HG03342 (cell line): ENCODE results near the gene PCDHGB4.
"Not testable (repeated sequence)": the region's sequence is repeated elsewhere in the genome, so short reads cannot be mapped to it uniquely, and the experiment has no call there.

Source experiments
- ATAC-seq: cut with Tn5 transposase; IDR thresholded peaks from one replicate; pipeline ENCODE4 v1.9.1; 2021; ENCODE audit warnings: mild to moderate bottlenecking, moderate library complexity; ENCODE audit not compliant: unreplicated experiment

PCDHGB4 gene

DNA sequence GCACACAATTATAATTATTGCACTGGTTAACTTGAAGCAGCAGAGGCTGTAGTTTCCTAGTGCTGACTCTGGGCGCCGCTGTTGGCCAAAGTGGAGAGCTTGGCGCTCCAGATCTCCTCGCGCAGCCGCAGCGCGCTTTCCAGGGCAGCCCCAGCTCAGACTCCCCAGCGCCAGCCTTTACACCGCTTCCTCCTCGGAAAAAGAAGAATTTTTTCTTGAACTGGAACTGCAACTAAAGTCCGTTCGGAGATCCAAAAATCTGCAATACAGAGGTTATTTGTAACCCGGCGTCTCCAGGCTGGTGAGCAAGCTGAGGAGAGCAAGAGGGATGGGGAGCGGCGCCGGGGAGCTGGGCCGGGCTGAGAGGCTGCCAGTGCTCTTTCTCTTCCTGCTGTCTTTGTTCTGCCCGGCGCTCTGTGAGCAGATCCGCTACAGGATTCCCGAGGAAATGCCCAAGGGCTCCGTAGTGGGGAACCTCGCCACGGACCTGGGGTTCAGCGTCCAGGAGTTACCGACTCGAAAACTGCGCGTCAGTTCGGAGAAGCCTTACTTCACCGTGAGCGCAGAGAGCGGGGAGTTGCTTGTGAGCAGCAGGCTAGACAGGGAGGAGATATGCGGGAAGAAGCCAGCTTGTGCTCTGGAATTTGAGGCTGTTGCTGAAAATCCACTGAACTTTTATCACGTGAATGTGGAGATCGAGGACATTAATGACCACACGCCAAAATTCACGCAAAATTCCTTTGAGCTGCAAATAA, at the start of gene PCDHGB4:
Gene PCDHGB4 (plus strand): TSS at position 142 of the 755 bp plus-strand sequence. CDS start 187 bp downstream, at position 329.
- peak; percentile 74 for ATAC-seq

DNA sequence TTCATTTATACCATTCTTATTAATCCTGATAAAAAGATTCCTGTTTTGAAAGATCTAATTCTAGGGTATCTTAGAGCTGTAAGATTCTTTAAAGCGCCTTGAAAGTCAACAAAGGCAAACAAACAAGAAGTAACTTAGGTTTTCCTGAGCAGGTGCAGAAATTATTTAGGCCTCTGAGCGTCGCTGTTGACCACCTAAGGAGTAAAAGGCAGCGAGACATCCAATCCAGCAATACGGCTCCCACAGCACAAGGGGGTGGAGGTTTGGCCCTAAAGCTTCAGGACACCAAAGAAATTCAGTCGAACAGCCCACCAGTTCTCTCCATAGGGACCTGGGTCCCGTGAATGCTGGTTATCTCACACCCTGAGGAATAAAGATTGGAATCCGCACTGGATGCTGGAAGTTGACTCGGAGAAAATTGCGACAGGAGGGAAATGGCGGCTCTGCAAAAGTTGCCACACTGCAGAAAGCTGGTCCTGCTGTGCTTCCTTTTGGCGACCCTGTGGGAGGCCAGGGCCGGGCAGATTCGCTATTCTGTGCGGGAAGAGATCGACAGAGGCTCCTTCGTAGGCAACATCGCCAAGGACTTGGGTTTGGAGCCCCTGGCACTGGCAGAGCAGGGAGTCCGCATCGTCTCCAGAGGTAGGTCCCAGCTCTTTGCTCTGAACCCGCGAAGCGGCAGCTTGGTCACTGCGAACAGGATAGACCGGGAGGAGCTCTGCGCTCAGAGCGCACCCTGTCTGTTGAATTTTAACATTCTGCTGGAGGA, 48.8 kb upstream of the PCDHGB4 start, which contains the start of gene PCDHGA2:
Gene PCDHGA2 (plus strand): TSS at position 223 of the 769 bp plus-strand sequence.
- no peak for ATAC-seq

DNA sequence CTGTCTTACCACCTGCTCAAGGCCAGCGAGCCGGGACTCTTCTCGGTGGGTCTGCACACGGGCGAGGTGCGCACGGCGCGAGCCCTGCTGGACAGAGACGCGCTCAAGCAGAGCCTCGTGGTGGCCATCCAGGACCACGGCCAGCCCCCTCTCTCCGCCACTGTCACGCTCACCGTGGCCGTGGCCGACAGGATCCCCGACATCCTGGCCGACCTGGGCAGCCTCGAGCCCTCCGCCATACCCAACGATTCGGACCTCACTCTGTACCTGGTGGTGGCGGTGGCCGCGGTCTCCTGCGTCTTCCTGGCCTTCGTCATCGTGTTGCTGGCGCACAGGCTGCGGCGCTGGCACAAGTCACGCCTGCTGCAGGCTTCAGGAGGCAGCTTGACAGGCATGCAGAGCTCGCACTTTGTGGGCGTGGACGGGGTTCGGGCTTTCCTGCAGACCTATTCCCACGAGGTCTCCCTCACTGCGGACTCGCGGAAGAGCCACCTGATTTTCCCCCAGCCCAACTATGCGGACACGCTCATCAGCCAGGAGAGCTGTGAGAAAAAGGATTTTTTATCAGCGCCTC, 46.6 kb upstream of the PCDHGB4 start:
- not testable (repeated sequence) for ATAC-seq

DNA sequence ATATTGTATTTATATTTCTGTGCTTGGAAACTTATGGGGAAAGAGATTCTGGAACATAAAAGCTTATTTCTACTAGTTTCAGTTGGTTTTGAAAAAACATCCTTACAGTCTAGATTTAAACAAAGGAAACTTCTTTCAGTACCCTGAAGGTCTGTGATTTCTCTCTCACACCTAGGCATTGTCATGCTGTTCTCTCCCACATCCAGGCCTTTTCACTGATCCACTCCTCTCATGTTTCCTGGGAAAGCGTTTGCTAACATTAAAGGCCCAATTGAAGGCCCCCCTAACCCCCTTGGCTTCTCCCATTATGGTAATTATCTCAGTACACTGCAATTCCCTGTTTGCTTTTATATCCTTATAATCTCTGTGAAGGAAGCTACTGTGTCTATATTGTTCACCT, 44.7 kb upstream of the PCDHGB4 start:
- no peak for ATAC-seq

DNA sequence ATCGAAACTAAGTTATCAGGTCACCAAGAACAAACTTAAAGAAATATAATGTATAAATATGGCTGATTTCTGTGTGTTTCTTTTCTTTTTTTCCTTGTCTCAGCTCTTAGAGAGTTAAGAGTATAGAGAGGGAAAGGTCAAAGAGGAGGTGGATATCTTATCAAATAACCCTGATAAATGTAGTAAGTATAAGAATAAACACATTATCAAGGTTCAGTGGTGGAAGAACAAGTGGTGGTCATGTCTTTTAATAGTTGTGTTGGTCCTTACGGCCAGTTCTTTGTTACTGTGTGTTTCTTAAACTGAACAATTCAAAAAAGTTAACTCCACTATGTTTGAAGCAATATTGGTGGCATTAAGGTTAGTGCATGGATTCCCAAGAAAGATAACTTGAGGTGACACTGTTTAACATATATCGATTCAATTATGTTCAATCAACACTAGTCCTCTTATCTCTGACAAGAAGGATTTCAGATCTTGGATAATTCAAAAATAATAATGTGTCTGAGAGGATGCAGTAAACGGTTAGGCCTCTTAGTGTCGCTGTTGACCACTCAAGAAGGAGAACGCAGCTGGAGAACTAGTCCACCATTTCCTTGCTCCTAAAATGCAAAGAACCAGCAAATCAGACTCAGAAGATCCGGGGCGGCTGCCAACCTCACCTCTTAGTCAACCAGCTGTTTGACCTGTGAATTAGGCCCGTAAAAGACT, 44.1 kb upstream of the PCDHGB4 start, which contains the start of gene PCDHGA3:
Gene PCDHGA3 (plus strand): TSS at position 588 of the 711 bp plus-strand sequence. CDS start 205 bp downstream, outside the sequence.
- no peak for ATAC-seq

DNA sequence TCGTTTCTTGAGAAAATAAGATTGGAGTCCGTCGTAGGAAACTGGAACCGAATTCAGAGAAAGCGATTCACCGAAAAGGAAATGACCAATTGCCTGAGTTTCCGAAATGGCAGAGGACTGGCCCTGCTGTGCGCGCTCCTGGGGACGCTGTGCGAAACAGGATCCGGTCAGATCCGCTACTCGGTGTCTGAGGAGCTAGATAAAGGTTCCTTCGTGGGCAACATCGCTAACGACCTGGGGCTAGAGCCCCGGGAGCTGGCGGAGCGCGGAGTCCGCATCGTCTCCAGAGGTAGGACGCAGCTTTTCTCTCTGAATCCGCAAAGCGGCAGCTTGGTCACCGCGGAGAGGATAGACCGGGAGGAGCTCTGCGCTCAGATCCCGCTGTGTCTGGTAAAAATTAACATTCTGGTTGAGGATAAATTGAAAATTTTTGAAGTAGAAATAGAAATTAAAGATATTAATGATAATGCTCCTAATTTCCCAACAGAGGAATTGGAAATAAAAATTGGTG, 43.5 kb upstream of the PCDHGB4 start:
- ATAC-seq: no peak

DNA sequence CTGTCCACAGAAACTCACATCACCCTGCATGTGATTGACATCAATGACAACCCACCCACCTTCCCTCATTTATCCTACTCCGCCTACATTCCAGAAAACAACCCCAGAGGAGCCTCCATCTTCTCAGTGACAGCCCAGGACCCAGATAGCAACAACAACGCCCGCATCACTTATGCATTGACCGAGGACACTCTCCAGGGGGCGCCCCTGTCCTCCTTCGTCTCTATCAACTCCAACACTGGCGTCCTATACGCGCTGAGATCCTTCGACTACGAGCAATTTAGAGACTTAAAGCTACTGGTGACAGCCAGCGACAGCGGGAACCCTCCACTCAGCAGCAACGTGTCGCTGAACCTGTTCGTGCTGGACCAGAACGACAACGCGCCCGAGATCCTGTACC, 42.2 kb upstream of the PCDHGB4 start:
- ATAC-seq: no peak

DNA sequence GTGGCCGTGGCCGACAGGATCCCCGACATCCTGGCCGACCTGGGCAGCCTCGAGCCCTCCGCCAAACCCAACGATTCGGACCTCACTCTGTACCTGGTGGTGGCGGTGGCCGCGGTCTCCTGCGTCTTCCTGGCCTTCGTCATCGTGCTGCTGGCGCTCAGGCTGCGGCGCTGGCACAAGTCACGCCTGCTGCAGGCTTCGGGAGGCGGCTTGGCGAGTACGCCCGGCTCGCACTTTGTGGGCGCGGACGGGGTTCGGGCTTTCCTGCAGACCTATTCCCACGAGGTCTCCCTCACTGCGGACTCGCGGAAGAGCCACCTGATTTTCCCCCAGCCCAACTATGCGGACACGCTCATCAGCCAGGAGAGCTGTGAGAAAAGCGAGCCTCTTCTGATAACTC, 41.5 kb upstream of the PCDHGB4 start:
- ATAC-seq: not testable (repeated sequence)

DNA sequence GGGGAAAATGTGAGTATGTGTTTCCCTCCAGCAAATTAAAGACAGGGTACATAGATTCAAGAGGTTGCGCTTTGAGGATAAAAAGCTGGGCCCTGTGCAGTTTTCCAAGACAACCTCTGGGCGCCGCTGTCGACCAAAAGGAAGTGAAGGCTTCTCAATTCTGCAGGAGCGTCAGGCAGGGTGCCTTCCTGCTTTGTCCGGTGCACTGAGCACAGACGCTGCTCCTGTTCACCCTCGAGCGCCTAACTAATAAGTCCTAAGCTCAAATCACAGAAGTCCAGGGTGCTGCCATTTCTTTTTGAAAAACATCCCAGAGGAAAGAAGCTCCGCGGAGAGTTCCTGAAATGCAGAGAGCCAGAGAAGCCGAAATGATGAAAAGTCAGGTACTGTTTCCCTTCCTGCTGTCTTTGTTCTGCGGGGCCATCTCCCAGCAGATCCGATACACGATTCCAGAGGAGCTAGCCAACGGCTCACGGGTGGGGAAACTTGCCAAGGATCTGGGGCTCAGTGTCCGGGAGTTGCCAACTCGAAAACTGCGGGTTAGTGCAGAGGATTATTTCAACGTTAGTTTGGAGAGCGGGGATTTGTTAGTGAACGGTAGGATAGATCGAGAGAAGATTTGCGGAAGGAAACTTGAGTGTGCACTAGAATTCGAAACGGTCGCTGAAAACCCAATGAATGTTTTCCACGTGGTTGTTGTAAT, 37.4 kb upstream of the PCDHGB4 start, which contains the start of gene PCDHGB1:
Gene PCDHGB1 (plus strand): TSS at position 183 of the 703 bp plus-strand sequence. CDS start 162 bp downstream, at position 345.
- ATAC-seq: no peak

DNA sequence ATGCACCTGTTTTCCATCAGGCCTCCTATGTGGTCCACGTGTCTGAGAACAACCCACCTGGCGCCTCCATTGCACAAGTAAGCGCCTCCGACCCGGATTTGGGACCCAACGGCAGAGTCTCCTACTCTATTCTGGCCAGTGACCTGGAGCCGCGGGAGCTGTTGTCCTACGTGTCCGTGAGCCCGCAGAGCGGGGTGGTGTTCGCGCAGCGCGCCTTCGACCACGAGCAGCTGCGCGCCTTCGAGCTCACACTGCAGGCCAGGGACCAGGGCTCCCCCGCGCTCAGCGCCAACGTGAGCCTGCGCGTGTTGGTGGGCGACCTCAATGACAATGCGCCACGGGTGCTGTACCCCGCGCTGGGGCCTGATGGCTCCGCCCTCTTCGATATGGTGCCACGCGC, 35.9 kb upstream of the PCDHGB4 start:
- no peak for ATAC-seq

DNA sequence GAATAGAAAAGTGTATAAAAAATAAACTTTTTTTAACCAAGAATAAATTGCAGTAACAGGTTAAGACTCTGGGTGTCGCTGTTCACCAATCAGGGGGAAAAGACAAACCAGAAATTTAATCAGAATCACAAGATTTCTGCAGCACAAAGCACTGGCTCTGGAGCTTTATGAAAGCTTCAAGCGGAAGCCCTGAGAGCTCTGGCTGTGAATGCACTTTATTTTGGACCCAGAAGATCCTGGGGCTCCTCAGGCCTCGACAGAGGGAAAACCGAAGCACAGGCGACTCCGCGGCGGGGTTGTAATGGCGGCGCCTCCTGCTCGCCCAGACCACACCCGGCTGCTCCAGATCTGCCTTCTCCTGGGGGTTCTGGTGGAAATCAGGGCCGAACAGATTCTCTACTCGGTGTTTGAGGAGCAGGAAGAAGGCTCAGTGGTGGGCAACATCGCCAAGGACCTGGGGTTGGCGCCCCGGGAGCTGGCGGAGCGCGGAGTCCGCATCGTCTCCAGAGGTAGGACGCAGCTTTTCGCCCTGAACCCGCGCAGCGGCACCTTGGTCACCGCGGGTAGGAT, 32.5 kb upstream of the PCDHGB4 start, which contains the start of gene PCDHGA4:
Gene PCDHGA4 (plus strand): TSS at position 122 of the 570 bp plus-strand sequence. CDS start 87 bp downstream, at position 209.
- no peak for ATAC-seq

DNA sequence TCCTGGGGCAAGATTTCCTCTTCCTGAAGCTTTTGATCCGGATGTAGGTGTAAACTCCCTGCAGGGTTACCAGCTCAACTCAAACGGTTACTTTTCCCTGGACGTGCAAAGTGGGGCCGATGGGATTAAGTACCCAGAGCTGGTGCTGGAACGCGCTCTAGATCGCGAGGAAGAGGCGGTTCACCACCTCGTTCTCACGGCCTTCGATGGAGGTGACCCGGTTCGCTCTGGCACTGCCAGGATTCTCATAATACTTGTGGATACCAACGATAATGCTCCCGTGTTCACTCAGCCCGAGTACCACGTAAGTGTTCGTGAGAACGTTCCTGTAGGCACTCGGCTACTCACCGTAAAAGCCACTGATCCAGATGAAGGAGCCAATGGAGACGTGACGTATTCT, 31.9 kb upstream of the PCDHGB4 start:
- no peak for ATAC-seq

DNA sequence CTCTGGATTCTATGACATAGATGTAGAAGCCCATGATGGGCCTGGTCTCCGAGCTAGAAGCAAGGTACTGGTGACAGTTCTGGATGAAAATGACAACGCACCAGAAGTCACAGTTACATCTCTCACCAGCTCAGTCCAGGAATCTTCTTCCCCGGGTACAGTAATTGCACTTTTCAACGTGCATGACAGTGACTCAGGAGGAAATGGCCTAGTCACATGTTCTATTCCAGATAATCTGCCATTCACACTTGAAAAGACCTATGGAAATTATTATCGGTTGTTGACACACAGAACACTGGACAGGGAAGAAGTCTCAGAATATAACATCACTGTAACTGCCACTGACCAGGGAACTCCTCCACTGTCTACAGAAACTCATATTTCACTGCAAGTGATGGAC, 31.4 kb upstream of the PCDHGB4 start:
- ATAC-seq: no peak

DNA sequence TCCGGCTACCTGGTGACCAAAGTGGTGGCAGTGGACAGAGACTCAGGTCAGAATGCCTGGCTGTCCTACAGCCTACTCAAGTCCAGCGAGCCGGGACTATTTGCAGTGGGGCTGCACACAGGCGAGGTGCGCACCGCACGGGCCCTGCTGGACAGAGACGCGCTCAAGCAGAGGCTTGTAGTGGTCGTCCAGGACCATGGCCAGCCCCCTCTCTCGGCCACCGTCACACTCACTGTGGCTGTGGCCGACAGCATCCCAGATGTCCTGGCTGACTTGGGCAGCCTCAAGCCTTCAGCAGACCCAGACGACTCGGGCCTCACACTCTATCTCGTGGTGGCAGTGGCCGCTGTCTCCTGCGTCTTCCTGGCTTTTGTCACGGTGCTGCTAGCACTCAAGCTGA, 30.5 kb upstream of the PCDHGB4 start:
- ATAC-seq: no peak

DNA sequence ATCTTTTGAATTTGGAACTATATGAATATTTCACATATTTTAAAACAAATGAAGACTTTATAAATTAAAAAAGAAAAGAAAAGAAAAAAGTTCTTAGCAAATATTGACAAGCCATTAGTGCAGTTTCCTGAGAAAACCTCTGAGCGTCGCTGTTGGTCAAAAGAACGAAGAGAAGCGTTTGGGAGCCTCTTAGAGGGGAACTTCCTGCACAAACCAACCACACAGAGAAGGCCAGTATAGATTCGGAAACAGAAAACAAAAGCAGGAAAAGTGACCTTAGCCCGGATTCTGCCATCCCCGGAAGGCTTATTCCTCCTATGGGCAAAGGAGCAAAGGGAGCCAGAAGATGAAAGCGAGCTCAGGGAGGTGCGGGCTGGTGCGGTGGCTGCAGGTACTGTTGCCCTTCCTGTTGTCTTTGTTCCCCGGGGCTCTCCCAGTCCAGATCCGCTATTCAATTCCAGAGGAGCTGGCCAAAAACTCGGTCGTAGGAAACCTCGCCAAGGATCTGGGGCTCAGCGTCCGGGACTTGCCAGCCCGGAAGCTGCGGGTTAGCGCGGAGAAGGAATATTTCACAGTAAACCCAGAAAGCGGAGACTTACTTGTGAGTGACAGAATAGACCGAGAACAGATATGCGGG, 27.6 kb upstream of the PCDHGB4 start, which contains the start of gene PCDHGB2:
Gene PCDHGB2 (plus strand): TSS at position 205 of the 637 bp plus-strand sequence. CDS start 142 bp downstream, at position 347.
- ATAC-seq: no peak

DNA sequence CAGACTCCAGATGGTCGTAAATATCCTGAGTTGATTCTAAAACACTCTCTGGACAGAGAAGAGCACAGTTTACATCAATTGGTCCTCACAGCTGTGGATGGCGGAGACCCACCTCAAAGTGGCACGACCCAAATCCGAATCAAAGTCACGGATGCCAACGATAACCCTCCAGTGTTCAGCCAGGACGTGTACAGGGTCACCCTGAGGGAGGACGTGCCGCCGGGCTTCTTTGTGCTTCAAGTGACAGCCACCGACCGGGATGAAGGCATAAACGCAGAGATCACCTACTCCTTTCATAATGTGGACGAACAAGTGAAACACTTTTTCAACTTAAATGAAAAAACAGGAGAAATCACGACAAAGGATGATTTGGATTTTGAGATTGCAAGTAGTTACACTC, 26.8 kb upstream of the PCDHGB4 start:
- no peak for ATAC-seq

DNA sequence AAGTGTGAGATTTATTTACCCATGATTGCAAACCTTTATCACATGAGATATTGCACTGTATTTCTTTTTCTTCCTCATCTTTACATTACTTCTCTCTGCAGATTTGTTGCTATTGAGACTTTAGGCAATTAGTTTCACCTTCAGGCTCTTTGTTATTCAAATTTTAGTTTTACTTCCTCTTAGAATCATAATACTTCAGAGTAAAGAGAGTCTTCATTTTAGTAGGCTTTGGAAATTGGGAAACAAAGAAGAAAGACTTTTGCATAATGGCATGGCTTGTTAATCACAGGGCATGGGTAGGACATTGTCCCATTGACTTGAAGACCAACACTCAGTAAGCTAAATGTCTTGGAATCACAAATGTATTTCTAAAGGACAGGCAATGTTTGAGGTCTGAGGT, 24.8 kb upstream of the PCDHGB4 start:
- ATAC-seq: no peak

DNA sequence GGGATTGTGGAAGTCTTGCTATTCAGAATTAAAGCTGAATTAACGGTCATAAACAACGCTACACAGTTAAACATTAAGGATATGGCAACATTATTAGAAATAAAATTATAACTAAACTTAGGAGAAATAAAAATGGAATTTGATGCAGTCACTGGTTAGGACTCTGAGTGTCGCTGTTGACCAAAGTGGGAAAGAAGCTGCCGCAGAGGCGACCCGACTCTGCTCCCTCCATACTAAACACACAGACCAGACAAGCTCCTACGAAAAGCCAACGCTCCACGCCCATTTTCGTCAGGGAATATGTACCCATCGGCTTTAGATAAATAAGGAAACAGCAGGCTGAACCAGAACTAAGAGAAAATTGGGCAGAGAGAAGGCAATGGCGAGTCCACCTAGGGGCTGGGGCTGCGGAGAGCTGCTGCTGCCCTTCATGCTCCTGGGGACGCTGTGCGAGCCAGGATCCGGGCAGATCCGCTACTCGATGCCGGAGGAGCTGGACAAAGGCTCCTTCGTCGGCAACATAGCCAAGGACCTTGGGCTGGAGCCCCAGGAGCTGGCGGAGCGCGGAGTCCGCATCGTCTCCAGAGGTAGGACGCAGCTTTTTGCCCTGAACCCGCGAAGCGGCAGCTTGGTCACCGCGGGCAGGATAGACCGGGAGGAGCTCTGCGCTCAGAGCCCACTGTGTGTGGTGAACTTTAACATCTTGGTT, 23.4 kb upstream of the PCDHGB4 start, which contains the start of gene PCDHGA5:
Gene PCDHGA5 (plus strand): TSS at position 211 of the 709 bp plus-strand sequence. CDS start 169 bp downstream, at position 380.
- ATAC-seq: no peak
